Measurements from ENCODE around the gene CTCF. TPM values are rescaled to one million over a fixed set of nuclear protein-coding genes. Genes with fewer than 3 reads are reported as not detected.

CTCF gene
- total and polyA plus RNA-seq, 2 experiments from 2014 or later = 64.5 to 72.3 TPM

- Histone ChIP-seq H3K4me2 (no peak overlapping the region), H3K27me3 (ENCODE audit: insufficient read depth) (no peaks in the 10 kb centered on the region), H2AFZ (no peak overlapping the region), H3K9me2 (ENCODE audit: insufficient read depth) (no peaks in the 10 kb centered on the region), H3K27ac (ENCODE audit: low read depth) (peak overlapping the region; percentile 51), H3K79me2 (replicated peaks; ENCODE audit: insufficient read depth) (no peaks in the 10 kb centered on the region), H3F3A (replicated peaks; ENCODE audit: low read depth) (no peaks in the 10 kb centered on the region), H3K36me3 (ENCODE audit: insufficient read depth) (no peaks in the 10 kb centered on the region; the same call in 1 of the 2 replicates), H3K4me3 (no peak overlapping the region), H3K4me1 (ENCODE audit: insufficient read depth) (no peaks in the 10 kb centered on the region), H4K20me1 (replicated peaks; ENCODE audit: insufficient read depth) (peaks cover 12% of the 10 kb centered on the region)
- Mint-ChIP-seq H3K4me1 (0 out of 3 replicates have a peak, but pooled peaks cover 3% of the 10 kb centered on the region), H3K4me3 (no peak overlapping the region), H3K36me3 (ENCODE audit: low read depth) (peaks cover 5% of the 10 kb centered on the region; the same call in 1 of the 3 replicates), H3K27ac (no peak overlapping the region), H3K27me3 (ENCODE audit: insufficient read depth, low read depth, poor library complexity) (peaks cover 13% of the 10 kb centered on the region), H3K9me3 (no peaks in the 10 kb centered on the region)
- TF ChIP-seq STAT1 (IDR thresholded peaks at IDR 0.05; ENCODE audit: unreplicated experiment) (no peak), REST (IDR thresholded peaks at IDR 0.05; ENCODE audit: unreplicated experiment) (no peak), EZH2 (IDR thresholded peaks at IDR 0.05; ENCODE audit: low read depth, unreplicated experiment) (no peak), ZNF331 (CRISPR knock-in tag; IDR thresholded peaks at IDR 0.05; ENCODE audit: low read depth) (no peak), NANOG (IDR thresholded peaks at IDR 0.05; ENCODE audit: borderline replicate concordance) (no peak), EZH2phosphoT487 (IDR thresholded peaks at IDR 0.05; ENCODE audit: unreplicated experiment) (no peak), ETS1 (IDR thresholded peaks at IDR 0.05) (no peak), JUNB (IDR thresholded peaks at IDR 0.05; ENCODE audit: unreplicated experiment) (no peak), CREB1 (CRISPR knock-in tag; IDR thresholded peaks at IDR 0.05; ENCODE audit: low read depth) (no peak), ZNF114 (CRISPR knock-in tag; IDR thresholded peaks at IDR 0.05) (no peak), CTCF (conservative IDR thresholded peaks at IDR 0.05; ENCODE audit: low read depth in 2 of 2) (no peak), POLR2AphosphoS5 (IDR thresholded peaks at IDR 0.05; ENCODE audit: low read depth) (no peak), ZNF462 (CRISPR knock-in tag; IDR thresholded peaks at IDR 0.05) (no peak)
- DNase-seq (ENCODE audit: low spot score) (no peak), ATAC-seq (no peak)
Observed at GRCh38 chr16:67678354-67679023, 116.2 kb downstream of the CTCF start.
